Ascending aorta (tissue), 1 donor: Measurements from ENCODE around the gene AIG1. TPM values are rescaled to one million over a fixed set of nuclear protein-coding genes. Genes with fewer than 3 reads are reported as not detected.

Experiments used
- total RNA-seq: library from RNA; depleted of rRNA; stranded (reverse); fragments of >200 nt; gene quantifications from one replicate; pipeline ENCODE4 v1.1.0, GENCODE V29; 2016

AIG1 gene
- total RNA-seq, 1 donor from 2014 or later, result 5.3 TPM

Other genes starting within 250 kb of the AIG1 start
- gene HIVEP2, start 115.7 kb upstream of the AIG1 start, total RNA-seq, result 14.5 TPM